ENCODE data around the gene MT1M.

The MT1M gene

DNA sequence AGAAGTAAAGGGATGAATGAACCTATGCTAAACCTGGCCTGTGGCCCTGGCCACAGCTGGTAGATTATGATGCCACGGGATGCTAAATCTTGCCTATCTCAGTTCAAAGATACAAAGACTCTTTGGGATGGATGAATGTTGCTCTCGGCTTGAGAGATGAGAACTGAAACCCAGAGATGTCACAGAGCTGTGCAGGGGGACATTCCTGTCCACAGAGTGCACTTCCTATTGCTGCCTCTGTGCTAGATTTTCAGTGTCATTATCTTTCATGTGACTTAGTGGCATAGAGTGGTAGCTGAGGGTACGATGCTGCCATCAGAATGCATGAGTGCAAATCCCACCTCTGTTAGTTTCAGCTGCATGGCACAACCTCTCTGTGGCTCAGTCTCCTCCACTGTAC, 2.3 kb upstream of the MT1M start:
- Histone ChIP-seq H3K9ac (ENCODE audit: low read length in 2 of 2) (no peak overlapping the region), H3K27me3 (ENCODE audit: control insufficient read depth in 1 of 2, insufficient read depth in 2 of 2, low read length in 2 of 2) (peaks cover 3 to 6% of the 10 kb centered on the region in 2 donors), H3K9me3 (ENCODE audit: control insufficient read depth in 2 of 2, low read length in 2 of 2) (no peaks in the 10 kb centered on the region), H3K4me3 (ENCODE audit: low read length in 2 of 2) (no peak overlapping the region), H3K36me3 (ENCODE audit: control insufficient read depth in 2 of 2, insufficient read depth in 2 of 2, low read length in 2 of 2) (no peaks in the 10 kb centered on the region), H3K27ac (ENCODE audit: low read length) (no peak overlapping the region), H3K4me1 (ENCODE audit: control insufficient read depth, insufficient read depth, low read length) (peaks cover 28% of the 10 kb centered on the region)

DNA sequence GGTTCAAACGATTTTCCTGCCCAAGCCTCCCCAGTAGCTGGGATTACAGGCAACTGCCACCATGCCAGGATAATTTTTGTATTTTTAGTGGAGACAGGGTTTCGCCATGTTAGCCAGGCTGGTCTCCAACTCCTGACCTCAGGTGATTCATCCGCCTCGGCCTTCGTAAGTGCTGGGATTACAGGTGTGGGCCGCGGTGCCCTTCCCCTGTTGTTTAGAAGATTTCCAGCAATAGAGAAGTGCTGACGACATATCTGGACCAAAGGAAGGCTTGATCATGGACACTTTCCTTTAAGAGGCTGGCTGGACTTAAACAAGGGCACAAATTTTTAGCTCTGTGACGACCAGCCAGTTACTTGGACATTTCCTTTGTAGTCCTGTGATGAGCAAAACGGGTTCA, 1.3 kb upstream of the MT1M start:
- H3K27ac ChIP-seq (ENCODE audit: low read length), result no peak overlapping the region

DNA sequence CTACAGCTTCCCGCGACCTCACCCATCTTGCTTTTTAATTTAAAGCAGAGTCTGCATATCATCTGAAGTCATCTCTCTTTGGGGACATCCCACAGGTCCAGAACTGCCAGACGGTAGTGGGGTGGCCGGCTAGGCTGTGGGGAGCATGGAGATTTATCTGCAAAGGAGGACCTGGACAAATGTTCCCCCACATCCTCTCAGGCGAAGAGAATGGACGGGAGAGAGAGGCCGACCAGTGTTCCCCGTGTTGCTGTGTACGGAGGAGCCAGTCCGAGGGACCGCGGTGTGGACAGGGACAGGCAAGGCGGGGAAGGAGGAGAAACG, 665 bp upstream of the MT1M start:
- Histone ChIP-seq H3K27ac (ENCODE audit: low read length) (peak overlapping the region; percentile 69), H3K4me1 (ENCODE audit: control insufficient read depth, insufficient read depth, low read length) (peaks cover 19% of the 10 kb centered on the region), H3K9ac (ENCODE audit: low read length in 2 of 2) (peak overlapping the region; percentile 36 to 74), H3K9me3 (ENCODE audit: control insufficient read depth in 2 of 2, low read length in 2 of 2) (no peaks in the 10 kb centered on the region), H3K4me3 (ENCODE audit: low read length in 2 of 2) (peak overlapping the region; percentile 73 to 78), H3K36me3 (ENCODE audit: control insufficient read depth in 2 of 2, insufficient read depth in 2 of 2, low read length in 2 of 2) (no peaks in the 10 kb centered on the region), H3K27me3 (ENCODE audit: control insufficient read depth in 1 of 2, insufficient read depth in 2 of 2, low read length in 2 of 2) (peaks cover 13 to 22% of the 10 kb centered on the region in 2 donors)

More for the DNA sequence above, 1.3 kb upstream of the MT1M start:
- Histone ChIP-seq H3K4me1 (ENCODE audit: control insufficient read depth, insufficient read depth, low read length) (peaks cover 25% of the 10 kb centered on the region), H3K4me3 (ENCODE audit: low read length in 2 of 2) (no peak overlapping the region), H3K9me3 (ENCODE audit: control insufficient read depth in 2 of 2, low read length in 2 of 2) (no peaks in the 10 kb centered on the region), H3K9ac (ENCODE audit: low read length in 2 of 2) (no peak overlapping the region), H3K36me3 (ENCODE audit: control insufficient read depth in 2 of 2, insufficient read depth in 2 of 2, low read length in 2 of 2) (no peaks in the 10 kb centered on the region), H3K27me3 (ENCODE audit: control insufficient read depth in 1 of 2, insufficient read depth in 2 of 2, low read length in 2 of 2) (peaks cover 8 to 17% of the 10 kb centered on the region in 2 donors)

DNA sequence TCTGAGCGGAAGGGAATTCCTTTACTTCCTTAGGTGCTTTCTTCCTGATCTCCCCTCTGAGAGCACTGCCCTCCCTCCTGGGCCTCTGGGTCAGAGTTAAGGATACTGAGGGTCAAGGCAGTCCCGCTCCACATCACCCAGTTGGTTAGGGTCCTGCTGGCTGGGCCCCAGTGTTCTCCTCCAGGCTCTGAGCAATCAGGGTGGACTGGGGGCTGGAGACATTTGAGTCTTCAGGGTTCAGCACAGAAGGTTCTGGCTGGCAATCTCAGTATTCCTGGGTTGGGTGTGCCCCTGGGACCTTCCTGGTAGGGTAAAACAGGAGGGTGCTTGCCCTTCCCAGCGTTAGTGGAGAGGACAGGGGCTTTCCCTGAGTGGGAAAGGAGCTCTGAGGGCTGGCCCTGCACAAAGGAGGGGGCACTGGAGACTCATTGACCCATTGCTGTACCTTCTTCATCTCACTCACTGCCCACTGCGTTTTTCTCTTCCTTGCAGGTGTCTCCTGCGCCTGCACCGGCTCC, 448 bp downstream of the MT1M start:
- Histone ChIP-seq H3K27ac (ENCODE audit: low read length) (peak overlapping the region; percentile 69), H3K27me3 (ENCODE audit: control insufficient read depth in 1 of 2, insufficient read depth in 2 of 2, low read length in 2 of 2) (peaks cover 17 to 32% of the 10 kb centered on the region in 2 donors), H3K4me1 (ENCODE audit: control insufficient read depth, insufficient read depth, low read length) (peaks cover 15% of the 10 kb centered on the region), H3K9ac (ENCODE audit: low read length in 2 of 2) (peak overlapping the region; percentile 36 to 78), H3K9me3 (ENCODE audit: control insufficient read depth in 2 of 2, low read length in 2 of 2) (no peaks in the 10 kb centered on the region), H3K36me3 (ENCODE audit: control insufficient read depth in 2 of 2, insufficient read depth in 2 of 2, low read length in 2 of 2) (no peaks in the 10 kb centered on the region), H3K4me3 (ENCODE audit: low read length in 2 of 2) (peak overlapping the region; percentile 73 to 78)

DNA sequence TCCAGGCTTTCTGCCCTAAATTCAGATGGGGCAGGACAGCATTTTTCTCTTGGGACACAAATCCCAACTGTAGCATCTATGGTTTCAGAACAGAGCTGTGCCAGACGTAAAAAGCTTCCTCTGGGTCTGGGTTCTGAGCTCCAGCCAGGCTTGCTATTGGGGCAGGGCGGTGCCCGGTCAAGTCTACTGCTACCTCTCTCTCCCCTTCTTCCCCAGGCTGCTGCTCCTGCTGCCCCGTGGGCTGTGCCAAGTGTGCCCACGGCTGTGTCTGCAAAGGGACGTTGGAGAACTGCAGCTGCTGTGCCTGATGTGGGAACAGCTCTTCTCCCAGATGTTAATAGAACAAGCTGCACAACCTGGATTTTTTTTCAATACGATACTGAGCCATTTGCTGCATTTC, 1.1 kb downstream of the MT1M start:
- Histone ChIP-seq H3K4me1 (ENCODE audit: control insufficient read depth, insufficient read depth, low read length) (peaks cover 22% of the 10 kb centered on the region), H3K9me3 (ENCODE audit: control insufficient read depth in 2 of 2, low read length in 2 of 2) (no peaks in the 10 kb centered on the region), H3K9ac (ENCODE audit: low read length in 2 of 2) (no peak overlapping the region), H3K4me3 (ENCODE audit: low read length in 2 of 2) (peak overlapping the region in 1 of 2 donors; percentile 78), H3K36me3 (ENCODE audit: control insufficient read depth in 2 of 2, insufficient read depth in 2 of 2, low read length in 2 of 2) (no peaks in the 10 kb centered on the region), H3K27me3 (ENCODE audit: control insufficient read depth in 1 of 2, insufficient read depth in 2 of 2, low read length in 2 of 2) (peaks cover 19 to 38% of the 10 kb centered on the region in 2 donors), H3K27ac (ENCODE audit: low read length) (no peak overlapping the region)

DNA sequence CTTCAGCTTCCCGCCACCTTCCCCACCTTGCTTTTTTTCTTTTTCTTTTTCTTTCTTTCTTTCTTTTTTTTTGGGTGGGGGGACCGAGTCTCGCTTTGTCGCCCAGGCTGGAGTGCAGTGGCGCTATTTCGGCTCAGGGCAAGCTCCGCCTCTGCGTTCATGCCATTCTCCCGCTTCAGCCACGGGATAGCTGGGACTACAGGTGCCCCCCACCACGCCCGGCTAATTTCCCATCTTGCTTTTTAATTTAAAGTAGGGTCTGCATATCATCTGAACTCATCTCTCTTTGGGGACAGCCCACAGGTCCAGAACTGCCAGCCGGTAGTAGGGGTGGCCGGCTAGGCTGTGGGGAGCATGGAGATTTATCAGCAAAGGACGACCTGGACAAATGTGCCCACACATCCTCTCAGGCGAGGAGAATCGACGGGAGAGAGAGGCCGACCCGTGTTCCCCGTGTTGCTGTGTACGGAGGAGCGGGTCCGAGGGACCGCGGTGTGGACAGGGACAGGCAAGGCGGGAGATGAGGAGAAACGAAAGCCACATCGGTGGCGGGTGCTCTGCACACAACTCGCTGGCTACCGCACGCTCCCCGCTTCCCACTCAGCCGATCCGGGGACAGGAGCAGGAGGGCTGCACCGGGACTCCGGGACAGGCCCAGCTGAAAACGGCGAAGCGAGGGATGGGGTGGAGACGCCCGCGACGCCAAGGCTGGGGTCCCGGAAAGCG, 2.4 kb downstream of the MT1M start:
- Histone ChIP-seq H3K4me3 (ENCODE audit: low read length in 2 of 2) (peak overlapping the region; percentile 40 to 52), H3K27me3 (ENCODE audit: control insufficient read depth in 1 of 2, insufficient read depth in 2 of 2, low read length in 2 of 2) (peaks cover 29 to 51% of the 10 kb centered on the region in 2 donors), H3K9me3 (ENCODE audit: control insufficient read depth in 2 of 2, low read length in 2 of 2) (no peaks in the 10 kb centered on the region), H3K27ac (ENCODE audit: low read length) (no peak overlapping the region), H3K36me3 (ENCODE audit: control insufficient read depth in 2 of 2, insufficient read depth in 2 of 2, low read length in 2 of 2) (no peaks in the 10 kb centered on the region), H3K9ac (ENCODE audit: low read length in 2 of 2) (no peak overlapping the region), H3K4me1 (ENCODE audit: control insufficient read depth, insufficient read depth, low read length) (peaks cover 24% of the 10 kb centered on the region)

DNA sequence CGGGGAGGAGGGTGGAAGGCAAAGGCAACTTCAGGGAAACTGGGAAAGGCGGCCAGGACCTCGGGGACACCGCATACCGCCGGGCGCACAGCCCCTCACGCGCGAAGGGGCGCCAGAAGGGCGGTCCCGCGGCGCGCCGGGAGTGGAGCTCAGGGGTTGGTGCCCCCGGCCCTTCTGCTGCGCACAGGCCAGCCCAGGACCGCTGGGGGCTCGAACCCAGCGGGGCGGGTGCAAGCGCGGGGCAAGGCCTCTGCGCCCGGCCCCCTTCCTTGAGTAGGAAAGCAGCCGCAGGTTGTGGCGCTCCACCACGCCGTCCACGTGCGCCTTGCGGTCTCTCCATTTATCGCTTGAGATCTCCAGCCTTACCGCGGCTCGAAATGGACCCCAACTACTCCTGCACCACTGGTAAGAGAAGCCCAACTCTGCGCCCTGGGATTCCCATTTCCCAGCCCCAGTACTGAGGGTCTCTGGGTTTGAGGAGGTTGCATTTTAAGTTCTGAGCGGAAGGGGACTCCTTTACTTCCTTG, 3.0 kb downstream of the MT1M start:
- Histone ChIP-seq H3K4me1 (ENCODE audit: control insufficient read depth, insufficient read depth, low read length) (peaks cover 24% of the 10 kb centered on the region), H3K27ac (ENCODE audit: low read length) (no peak overlapping the region), H3K9me3 (ENCODE audit: control insufficient read depth in 2 of 2, low read length in 2 of 2) (no peaks in the 10 kb centered on the region), H3K36me3 (ENCODE audit: control insufficient read depth in 2 of 2, insufficient read depth in 2 of 2, low read length in 2 of 2) (no peaks in the 10 kb centered on the region), H3K27me3 (ENCODE audit: control insufficient read depth in 1 of 2, insufficient read depth in 2 of 2, low read length in 2 of 2) (peaks cover 30 to 54% of the 10 kb centered on the region in 2 donors), H3K4me3 (ENCODE audit: low read length in 2 of 2) (peak overlapping the region; percentile 40 to 52), H3K9ac (ENCODE audit: low read length in 2 of 2) (no peak overlapping the region)

DNA sequence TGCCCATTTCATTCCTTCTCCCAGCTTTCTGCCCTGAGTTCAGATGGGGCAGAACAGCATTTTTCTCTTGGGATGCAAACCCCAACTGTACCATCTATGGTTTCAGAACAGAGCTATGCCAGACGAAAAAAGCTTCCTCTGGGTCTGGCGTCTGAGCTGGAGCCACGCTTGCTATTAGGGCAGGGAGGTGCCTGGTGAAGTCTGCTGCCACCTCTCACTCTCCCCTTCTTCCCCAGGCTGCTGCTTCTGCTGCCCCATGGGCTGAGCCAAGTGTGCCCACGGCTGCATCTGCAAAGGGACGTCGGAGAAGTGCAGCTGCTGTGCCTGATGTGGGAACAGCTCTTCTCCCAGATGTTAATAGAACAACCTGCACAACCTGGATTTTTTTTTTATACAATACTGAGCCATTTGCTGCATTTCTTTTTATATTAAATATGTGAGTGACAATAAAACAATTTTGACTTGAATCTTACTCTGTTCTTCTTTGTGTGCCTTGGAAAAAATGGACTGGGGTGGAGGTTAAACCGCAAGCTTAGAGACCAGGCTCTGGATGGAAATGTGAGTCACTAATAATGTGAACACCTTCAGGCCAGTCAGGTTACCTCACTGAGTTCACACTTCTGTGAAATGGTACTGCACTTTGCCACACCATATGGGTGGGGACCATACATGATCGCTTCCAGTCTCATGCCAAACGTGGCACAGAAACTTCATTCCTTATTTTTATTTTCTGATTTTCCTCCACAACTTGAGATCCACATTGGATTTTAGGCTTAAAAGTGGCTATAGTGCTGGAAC, 4.4 kb downstream of the MT1M start:
- H3K4me3 ChIP-seq (ENCODE audit: low read length in 2 of 2), result no peak overlapping the region
- no peak overlapping the region for H3K9ac ChIP-seq (ENCODE audit: low read length in 2 of 2)
- no peaks in the 10 kb centered on the region for H3K36me3 ChIP-seq (ENCODE audit: control insufficient read depth in 2 of 2, insufficient read depth in 2 of 2, low read length in 2 of 2)
- no peaks in the 10 kb centered on the region for H3K9me3 ChIP-seq (ENCODE audit: control insufficient read depth in 2 of 2, low read length in 2 of 2)
- H3K27me3 ChIP-seq (ENCODE audit: control insufficient read depth in 1 of 2, insufficient read depth in 2 of 2, low read length in 2 of 2), result peaks cover 39 to 60% of the 10 kb centered on the region in 2 donors
- H3K27ac ChIP-seq (ENCODE audit: low read length), result no peak overlapping the region
- peaks cover 21% of the 10 kb centered on the region for H3K4me1 ChIP-seq (ENCODE audit: control insufficient read depth, insufficient read depth, low read length)

DNA sequence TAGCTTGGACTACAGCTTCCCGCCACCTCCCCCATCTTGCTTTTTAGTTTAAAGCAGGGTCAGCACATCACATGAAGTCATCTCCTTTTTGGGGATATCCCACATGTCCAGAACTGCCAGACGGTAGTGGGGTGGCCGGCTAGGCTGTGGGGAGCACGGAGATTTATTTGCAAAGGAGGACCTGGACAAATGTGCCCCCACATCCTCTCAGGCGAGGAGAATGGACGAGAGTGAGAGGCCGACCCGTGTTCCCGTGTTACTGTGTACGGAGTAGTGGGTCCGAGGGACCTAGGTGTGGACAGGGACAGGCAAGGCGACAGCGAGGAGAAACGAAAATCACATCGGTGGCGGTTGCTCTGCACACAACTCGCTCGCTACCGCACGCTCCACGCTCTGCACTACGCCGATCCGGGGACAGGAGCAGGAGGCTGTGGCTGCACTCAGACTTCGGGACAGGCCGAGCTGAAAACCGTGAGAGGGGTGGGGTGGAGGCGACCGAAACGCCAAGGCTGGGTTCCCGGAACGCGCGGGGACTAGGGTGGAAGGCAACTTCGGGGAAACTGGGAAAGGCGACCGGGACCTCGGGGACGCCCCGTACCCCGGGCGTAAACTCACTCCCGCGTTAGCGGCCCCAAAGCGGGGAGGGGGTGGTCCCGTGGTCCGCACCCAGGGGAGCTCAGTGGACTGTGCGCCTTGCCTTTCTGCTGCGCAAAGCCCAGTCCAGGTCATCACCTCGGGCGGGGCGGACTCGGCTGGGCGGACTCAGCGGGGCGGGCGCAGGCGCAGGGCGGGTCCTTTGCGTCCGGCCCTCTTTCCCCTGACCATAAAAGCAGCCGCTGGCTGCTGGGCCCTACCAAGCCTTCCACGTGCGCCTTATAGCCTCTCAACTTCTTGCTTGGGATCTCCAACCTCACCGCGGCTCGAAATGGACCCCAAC, 5.6 kb downstream of the MT1M start, which contains the start of gene MT1A:
Gene MT1A (plus strand): TSS at position 853 of the 937 bp plus-strand sequence. CDS start 73 bp downstream, at position 926.
- H3K36me3 ChIP-seq (ENCODE audit: control insufficient read depth in 2 of 2, insufficient read depth in 2 of 2, low read length in 2 of 2), result no peaks in the 10 kb centered on the region
- peaks cover 39 to 70% of the 10 kb centered on the region in 2 donors for H3K27me3 ChIP-seq (ENCODE audit: control insufficient read depth in 1 of 2, insufficient read depth in 2 of 2, low read length in 2 of 2)
- peaks cover 17% of the 10 kb centered on the region for H3K4me1 ChIP-seq (ENCODE audit: control insufficient read depth, insufficient read depth, low read length)
- peak within 1 kb of the TSS; percentile 49 for H3K27ac ChIP-seq (ENCODE audit: low read length)
- H3K9ac ChIP-seq (ENCODE audit: low read length in 2 of 2), result peak within 1 kb of the TSS; percentile 30 to 75
- no peaks in the 10 kb centered on the region for H3K9me3 ChIP-seq (ENCODE audit: control insufficient read depth in 2 of 2, low read length in 2 of 2)
- peak within 1 kb of the TSS; percentile 57 to 75 for H3K4me3 ChIP-seq (ENCODE audit: low read length in 2 of 2)

DNA sequence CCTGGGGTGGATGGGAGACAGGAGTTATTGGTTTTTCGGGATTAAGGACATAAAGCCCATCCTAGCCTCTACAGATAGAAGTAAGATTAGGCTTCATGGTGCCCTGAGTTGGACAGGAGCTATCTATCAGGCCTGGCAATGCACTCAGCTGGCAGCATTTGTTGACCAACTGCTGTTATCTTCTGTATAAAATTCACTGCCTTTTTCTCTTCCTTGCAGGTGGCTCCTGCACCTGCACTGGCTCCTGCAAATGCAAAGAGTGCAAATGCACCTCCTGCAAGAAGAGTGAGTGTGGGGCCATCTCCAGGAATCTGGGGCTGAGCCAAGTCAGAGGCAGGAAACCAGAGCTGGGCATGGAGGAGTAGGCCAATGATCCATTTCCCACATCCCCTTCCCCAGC, 6.6 kb downstream of the MT1M start:
- H3K9ac ChIP-seq (ENCODE audit: low read length in 2 of 2), result peak overlapping the region in 1 of 2 donors; percentile 30
- H3K9me3 ChIP-seq (ENCODE audit: control insufficient read depth in 2 of 2, low read length in 2 of 2), result no peaks in the 10 kb centered on the region
- H3K4me3 ChIP-seq (ENCODE audit: low read length in 2 of 2), result peak overlapping the region in 1 of 2 donors; percentile 57
- no peaks in the 10 kb centered on the region for H3K36me3 ChIP-seq (ENCODE audit: control insufficient read depth in 2 of 2, insufficient read depth in 2 of 2, low read length in 2 of 2)
- H3K4me1 ChIP-seq (ENCODE audit: control insufficient read depth, insufficient read depth, low read length), result peaks cover 26% of the 10 kb centered on the region
- peaks cover 39 to 76% of the 10 kb centered on the region in 2 donors for H3K27me3 ChIP-seq (ENCODE audit: control insufficient read depth in 1 of 2, insufficient read depth in 2 of 2, low read length in 2 of 2)
- H3K27ac ChIP-seq (ENCODE audit: low read length), result no peak overlapping the region

Measured in stomach smooth muscle (tissue), 2 donors.